ENCODE measurements around the gene RPSA. TPM values are rescaled to one million over a fixed set of nuclear protein-coding genes. Genes with fewer than 3 reads are reported as not detected.

The RPSA gene
- total RNA-seq, result 1,000 to 10,000 TPM; 1,411 to 1,898 (median 1,693) TPM
- polyA plus RNA-seq, result 1,000 to 10,000 TPM; 1,357 to 1,450 TPM
- 902 reads per million, percentile 99 among the genes with 10 or more reads in this experiment for total RNA-seq

DNA sequence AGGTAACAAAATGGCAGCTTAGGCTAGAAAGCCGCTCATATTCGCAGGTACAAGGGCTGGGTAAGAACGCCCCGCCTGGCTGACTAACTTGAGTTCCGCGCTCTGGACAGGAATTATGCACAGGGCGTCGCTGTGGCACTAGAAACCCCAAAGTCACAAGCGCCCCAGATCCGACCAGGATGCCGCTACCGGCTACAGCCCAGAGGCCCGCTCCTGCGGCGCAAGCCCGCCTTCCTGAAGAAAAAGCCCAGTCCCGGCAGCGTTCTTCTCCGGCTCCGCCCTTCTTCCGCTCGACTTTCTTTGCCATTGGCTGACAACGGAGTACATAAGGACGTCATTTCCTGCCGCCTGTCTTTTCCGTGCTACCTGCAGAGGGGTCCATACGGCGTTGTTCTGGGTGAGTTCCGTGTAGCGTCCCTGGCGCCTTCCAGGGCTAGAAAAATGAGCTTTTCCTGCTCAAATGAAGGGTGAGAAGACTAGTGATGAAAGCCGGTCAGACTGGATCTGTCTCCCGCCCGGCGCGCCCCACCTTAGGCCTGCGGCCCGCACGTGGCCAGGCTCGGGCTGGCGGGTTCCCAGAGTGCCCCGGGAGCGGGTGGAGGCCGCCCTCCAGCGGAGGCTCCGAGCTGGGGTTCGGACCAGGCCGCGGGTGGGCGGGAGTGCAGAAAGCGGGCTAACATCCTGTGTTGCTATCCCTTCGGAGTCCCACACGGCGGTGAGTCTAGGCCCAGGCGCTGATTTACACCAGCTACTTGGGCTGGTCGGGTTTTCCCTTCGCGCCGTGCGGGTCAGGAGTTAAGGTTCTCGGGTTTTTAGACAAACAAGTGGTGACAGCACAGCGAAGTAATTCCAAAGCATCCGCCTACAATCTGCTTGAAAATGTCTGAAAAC is at the start of gene RPSA:
Gene RPSA, plus strand, starts transcription at position 353 of the 891 bp plus-strand sequence. CDS start 934 bp downstream, outside the sequence.
- H3K27me3 Mint-ChIP-seq, result peaks cover 0 to 2% (median 0%) of the 10 kb centered on the region in 5 donors
- Histone ChIP-seq H3K9me3 (ENCODE audit: control insufficient read depth in 2 of 3, low read length in 3 of 3) (no peaks in the 10 kb centered on the region), H3K27me3 (ENCODE audit: control insufficient read depth in 2 of 2, insufficient read depth in 2 of 2, low read length in 2 of 2) (no peaks in the 10 kb centered on the region), H3K4me3 (ENCODE audit: low read length) (peak within 1 kb of the TSS; percentile 62), H3K4me1 (ENCODE audit: control insufficient read depth in 2 of 2, insufficient read depth in 2 of 2, low read length in 2 of 2) (peaks cover 30 to 37% of the 10 kb centered on the region in 2 donors), H3K27ac (ENCODE audit: low read depth, low read length) (peak within 1 kb of the TSS; percentile 86), H3K36me3 (ENCODE audit: control insufficient read depth in 2 of 3, insufficient read depth in 3 of 3, low read length in 3 of 3) (peaks cover 14 to 38% (median 17%) of the 10 kb centered on the region in 3 experiments)
- CTCF ChIA-PET, result interaction anchor here (0.6 to 3.9 kb wide), 6 partner anchors 10 to 1076 kb away, joined by 3 to 14 read pairs (median 3); no protein-coding TSS in a partner anchor
- intact Hi-C loops (cut with micrococcal nuclease), result loop anchor here (1.0 to 10.0 kb wide), 17 partner anchors 22 to 1792 kb away; partner anchors contain the start of genes CTNNB1 (in 2 of the 2), EIF1B (in 2 of the 2), RPL14 (in 2 of the 2) and ACAA1 (in 1 of the 2)
- H3K4me3 Mint-ChIP-seq, result peak within 1 kb of the TSS; percentile 88 to 97 (median 94)
- peaks cover 0 to 6% (median 0%) of the 10 kb centered on the region in 11 donors for H3K9me3 Mint-ChIP-seq
- POLR2A ChIA-PET, result interaction anchor here (0.6 to 4.3 kb wide), 11 partner anchors 9 to 1101 kb away, joined by 3 to 25 read pairs (median 3); no protein-coding TSS in a partner anchor
- H3K36me3 Mint-ChIP-seq, result peaks cover 16 to 36% (median 29%) of the 10 kb centered on the region in 5 donors
- H3K27ac Mint-ChIP-seq, result peak within 1 kb of the TSS; percentile 88 to 98 (median 96)
- H3K4me1 Mint-ChIP-seq, result peaks cover 28 to 55% (median 51%) of the 10 kb centered on the region in 7 donors
- peak; percentile 80 to 99 (median 98) for DNase-seq
- peak; percentile 96 for ATAC-seq

GRCh38 chr3:39358333-39358732 is 48.2 kb upstream of the RPSA start:
- Histone ChIP-seq H3K36me3 (ENCODE audit: control insufficient read depth in 2 of 3, insufficient read depth in 3 of 3, low read length in 3 of 3) (no peaks in the 10 kb centered on the region), H3K27me3 (ENCODE audit: control insufficient read depth in 2 of 2, insufficient read depth in 2 of 2, low read length in 2 of 2) (no peaks in the 10 kb centered on the region), H3K4me3 (ENCODE audit: low read length) (no peak overlapping the region), H3K9me3 (ENCODE audit: control insufficient read depth in 2 of 3, low read length in 3 of 3) (no peaks in the 10 kb centered on the region), H3K27ac (ENCODE audit: low read depth, low read length) (no peak overlapping the region), H3K4me1 (ENCODE audit: control insufficient read depth in 2 of 2, insufficient read depth in 2 of 2, low read length in 2 of 2) (peaks cover 18 to 28% of the 10 kb centered on the region in 2 donors)
- peak in 3 of 9 donors; percentile 18 to 26 (median 21) for DNase-seq
- Mint-ChIP-seq H3K4me3 (peak overlapping the region in 9 of 10 donors; percentile 1 to 61 (median 28)), H3K36me3 (peaks cover 0 to 32% (median 0%) of the 10 kb centered on the region in 5 donors), H3K27ac (peak overlapping the region in 3 of 9 donors; percentile 26 to 73 (median 64)), H3K9me3 (peaks cover 0 to 15% (median 0%) of the 10 kb centered on the region in 11 donors), H3K27me3 (peaks cover 0 to 9% (median 0%) of the 10 kb centered on the region in 5 donors), H3K4me1 (peaks cover 30 to 61% (median 52%) of the 10 kb centered on the region in 7 donors)
- CTCF ChIA-PET, result no interaction called here
- POLR2A ChIA-PET, result no interaction called here
- ATAC-seq, result no peak
- intact Hi-C loops (cut with micrococcal nuclease), result no loop called here

GRCh38 chr3:39361252-39361927 is 45.1 kb upstream of the RPSA start:
- Histone ChIP-seq H3K36me3 (ENCODE audit: control insufficient read depth in 2 of 3, insufficient read depth in 3 of 3, low read length in 3 of 3) (no peaks in the 10 kb centered on the region), H3K27ac (ENCODE audit: low read depth, low read length) (no peak overlapping the region), H3K4me1 (ENCODE audit: control insufficient read depth in 2 of 2, insufficient read depth in 2 of 2, low read length in 2 of 2) (peaks cover 18 to 28% of the 10 kb centered on the region in 2 donors), H3K9me3 (ENCODE audit: control insufficient read depth in 2 of 3, low read length in 3 of 3) (no peaks in the 10 kb centered on the region), H3K4me3 (ENCODE audit: low read length) (no peak overlapping the region), H3K27me3 (ENCODE audit: control insufficient read depth in 2 of 2, insufficient read depth in 2 of 2, low read length in 2 of 2) (no peaks in the 10 kb centered on the region)
- peaks cover 0 to 46% (median 0%) of the 10 kb centered on the region in 5 donors for H3K36me3 Mint-ChIP-seq
- POLR2A ChIA-PET, result interaction anchor here (1.0 kb wide), 1 partner anchor 17 kb away, joined by 3 read pairs; no protein-coding TSS in a partner anchor
- H3K9me3 Mint-ChIP-seq, result peaks cover 0 to 21% (median 0%) of the 10 kb centered on the region in 11 donors
- intact Hi-C loops (cut with micrococcal nuclease), result loop anchor here in 1 of 2 donors (1.0 to 5.0 kb wide), 3 partner anchors 22 to 69 kb away; partner anchors contain the start of genes CCR8 and SLC25A38
- peak in 4 of 9 donors; percentile 25 to 70 (median 34) for DNase-seq
- peak overlapping the region; percentile 25 to 82 (median 68) for H3K4me3 Mint-ChIP-seq
- peaks cover 24 to 61% (median 49%) of the 10 kb centered on the region in 7 donors for H3K4me1 Mint-ChIP-seq
- H3K27me3 Mint-ChIP-seq, result peaks cover 0 to 10% (median 0%) of the 10 kb centered on the region in 5 donors
- peak overlapping the region; percentile 13 to 89 (median 43) for H3K27ac Mint-ChIP-seq
- ATAC-seq, result peak; percentile 93
- CTCF ChIA-PET, result interaction anchor here (0.9 to 1.0 kb wide), 2 partner anchors 17 to 74 kb away, joined by 3 read pairs; no protein-coding TSS in a partner anchor

DNA sequence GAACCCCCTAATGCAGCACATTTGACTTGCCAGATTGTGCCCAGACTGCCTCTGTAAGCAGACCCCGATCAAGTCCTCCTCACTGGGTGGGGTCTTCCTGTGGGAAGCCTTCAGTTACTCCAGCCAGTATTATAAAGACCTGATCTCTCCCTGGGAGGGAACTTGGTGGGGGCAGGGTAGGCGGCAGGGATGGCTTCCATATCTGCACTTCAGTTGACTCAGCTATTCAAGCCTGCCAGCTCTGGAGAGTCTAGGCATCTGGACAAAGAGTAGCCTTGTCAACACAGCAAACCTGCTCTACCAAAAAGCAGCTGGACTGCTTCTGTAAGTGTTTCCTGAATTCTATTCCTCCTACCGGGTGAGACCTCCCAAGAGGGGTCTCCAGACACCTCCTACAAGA is 44.3 kb upstream of the RPSA start:
- peaks cover 24 to 58% (median 47%) of the 10 kb centered on the region in 7 donors for H3K4me1 Mint-ChIP-seq
- CTCF ChIA-PET, result no interaction called here
- H3K27ac ChIP-seq (ENCODE audit: low read depth, low read length), result no peak overlapping the region

GRCh38 chr3:39362812-39363211 is 43.7 kb upstream of the RPSA start:
- peaks cover 0 to 45% (median 0%) of the 10 kb centered on the region in 5 donors for H3K36me3 Mint-ChIP-seq
- intact Hi-C loops (cut with micrococcal nuclease), result loop anchor here in 1 of 2 donors (5.0 kb wide), 2 partner anchors 36 to 71 kb away; partner anchors contain the start of gene CCR8
- Histone ChIP-seq H3K27me3 (ENCODE audit: control insufficient read depth in 2 of 2, insufficient read depth in 2 of 2, low read length in 2 of 2) (no peaks in the 10 kb centered on the region), H3K36me3 (ENCODE audit: control insufficient read depth in 2 of 3, insufficient read depth in 3 of 3, low read length in 3 of 3) (no peaks in the 10 kb centered on the region), H3K9me3 (ENCODE audit: control insufficient read depth in 2 of 3, low read length in 3 of 3) (no peaks in the 10 kb centered on the region), H3K4me1 (ENCODE audit: control insufficient read depth in 2 of 2, insufficient read depth in 2 of 2, low read length in 2 of 2) (peaks cover 18 to 28% of the 10 kb centered on the region in 2 donors), H3K27ac (ENCODE audit: low read depth, low read length) (no peak overlapping the region), H3K4me3 (ENCODE audit: low read length) (no peak overlapping the region)
- peaks cover 22 to 51% (median 41%) of the 10 kb centered on the region in 7 donors for H3K4me1 Mint-ChIP-seq
- no peak for ATAC-seq
- H3K4me3 Mint-ChIP-seq, result peak overlapping the region in 3 of 10 donors; percentile 24 to 82 (median 67)
- peaks cover 0 to 12% (median 0%) of the 10 kb centered on the region in 5 donors for H3K27me3 Mint-ChIP-seq
- DNase-seq, result no peak
- peak overlapping the region in 4 of 9 donors; percentile 17 to 89 (median 58) for H3K27ac Mint-ChIP-seq
- peaks cover 0 to 17% (median 0%) of the 10 kb centered on the region in 11 donors for H3K9me3 Mint-ChIP-seq
- CTCF ChIA-PET, result no interaction called here
- POLR2A ChIA-PET, result interaction anchor here (0.6 kb wide), 1 partner anchor 177 kb away, joined by 6 read pairs; no protein-coding TSS in a partner anchor

More for the DNA sequence above, 44.3 kb upstream of the RPSA start:
- Mint-ChIP-seq H3K27me3 (peaks cover 0 to 10% (median 0%) of the 10 kb centered on the region in 5 donors), H3K9me3 (peaks cover 0 to 20% (median 0%) of the 10 kb centered on the region in 11 donors), H3K4me3 (peak overlapping the region in 6 of 10 donors; percentile 24 to 82 (median 68)), H3K36me3 (peaks cover 0 to 46% (median 0%) of the 10 kb centered on the region in 5 donors), H3K27ac (peak overlapping the region in 3 of 9 donors; percentile 54 to 89 (median 82))
- no peak for ATAC-seq
- no peak for DNase-seq
- Histone ChIP-seq H3K27me3 (ENCODE audit: control insufficient read depth in 2 of 2, insufficient read depth in 2 of 2, low read length in 2 of 2) (no peaks in the 10 kb centered on the region), H3K4me1 (ENCODE audit: control insufficient read depth in 2 of 2, insufficient read depth in 2 of 2, low read length in 2 of 2) (peaks cover 18 to 28% of the 10 kb centered on the region in 2 donors), H3K36me3 (ENCODE audit: control insufficient read depth in 2 of 3, insufficient read depth in 3 of 3, low read length in 3 of 3) (no peaks in the 10 kb centered on the region), H3K9me3 (ENCODE audit: control insufficient read depth in 2 of 3, low read length in 3 of 3) (no peaks in the 10 kb centered on the region), H3K4me3 (ENCODE audit: low read length) (no peak overlapping the region)
- intact Hi-C loops (cut with micrococcal nuclease), result loop anchor here in 1 of 2 donors (5.0 kb wide), 2 partner anchors 35 to 70 kb away; partner anchors contain the start of gene CCR8
- POLR2A ChIA-PET, result interaction anchor here (0.6 kb wide), 1 partner anchor 176 kb away, joined by 6 read pairs; no protein-coding TSS in a partner anchor
